ENCODE data around the gene GALNT10. TPM values are rescaled to one million over a fixed set of nuclear protein-coding genes. Genes with fewer than 3 reads are reported as not detected.

The GALNT10 gene
- total RNA-seq, 1 donor from 2014 or later, result 23.5 TPM

DNA sequence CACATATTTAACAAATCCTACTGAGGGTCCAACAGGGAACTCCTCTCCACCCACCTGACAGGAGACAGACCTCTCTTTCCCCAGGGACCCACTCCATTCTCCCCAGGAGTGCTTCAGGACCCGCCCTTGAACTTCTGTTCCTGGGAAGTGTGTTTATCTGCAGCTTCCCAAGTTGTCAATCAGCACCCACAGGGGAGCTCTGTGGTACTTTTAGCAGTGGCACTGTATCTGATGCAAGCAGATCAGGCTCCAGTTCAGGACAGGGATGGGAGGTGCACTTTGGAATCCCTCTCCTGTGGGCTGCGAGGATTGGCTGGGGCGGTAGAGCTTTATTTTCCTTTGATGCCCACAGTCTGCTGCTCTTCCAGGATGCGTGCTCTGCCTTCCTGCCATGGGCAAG is 8.7 kb downstream of the GALNT10 start:
- no peak for DNase-seq (ENCODE audit: low read depth)
- TF ChIP-seq, protein P1, sequence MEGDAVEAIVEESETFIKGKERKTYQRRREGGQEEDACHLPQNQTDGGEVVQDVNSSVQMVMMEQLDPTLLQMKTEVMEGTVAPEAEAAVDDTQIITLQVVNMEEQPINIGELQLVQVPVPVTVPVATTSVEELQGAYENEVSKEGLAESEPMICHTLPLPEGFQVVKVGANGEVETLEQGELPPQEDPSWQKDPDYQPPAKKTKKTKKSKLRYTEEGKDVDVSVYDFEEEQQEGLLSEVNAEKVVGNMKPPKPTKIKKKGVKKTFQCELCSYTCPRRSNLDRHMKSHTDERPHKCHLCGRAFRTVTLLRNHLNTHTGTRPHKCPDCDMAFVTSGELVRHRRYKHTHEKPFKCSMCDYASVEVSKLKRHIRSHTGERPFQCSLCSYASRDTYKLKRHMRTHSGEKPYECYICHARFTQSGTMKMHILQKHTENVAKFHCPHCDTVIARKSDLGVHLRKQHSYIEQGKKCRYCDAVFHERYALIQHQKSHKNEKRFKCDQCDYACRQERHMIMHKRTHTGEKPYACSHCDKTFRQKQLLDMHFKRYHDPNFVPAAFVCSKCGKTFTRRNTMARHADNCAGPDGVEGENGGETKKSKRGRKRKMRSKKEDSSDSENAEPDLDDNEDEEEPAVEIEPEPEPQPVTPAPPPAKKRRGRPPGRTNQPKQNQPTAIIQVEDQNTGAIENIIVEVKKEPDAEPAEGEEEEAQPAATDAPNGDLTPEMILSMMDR (conservative IDR thresholded peaks at IDR 0.05; ENCODE audit: low read depth, low read length), result no peak
- no peak overlapping the region for H3K4me3 ChIP-seq (ENCODE audit: low read depth, low read length)

- no peak overlapping the region for H3K4me3 ChIP-seq (ENCODE audit: low read depth, low read length)
- TF ChIP-seq, protein P1 (conservative IDR thresholded peaks at IDR 0.05; ENCODE audit: low read depth, low read length), result no peak
- DNase-seq (ENCODE audit: low read depth), result no peak
Observed at GRCh38 chr5:154199671-154200220, 9.2 kb downstream of the GALNT10 start.

DNA sequence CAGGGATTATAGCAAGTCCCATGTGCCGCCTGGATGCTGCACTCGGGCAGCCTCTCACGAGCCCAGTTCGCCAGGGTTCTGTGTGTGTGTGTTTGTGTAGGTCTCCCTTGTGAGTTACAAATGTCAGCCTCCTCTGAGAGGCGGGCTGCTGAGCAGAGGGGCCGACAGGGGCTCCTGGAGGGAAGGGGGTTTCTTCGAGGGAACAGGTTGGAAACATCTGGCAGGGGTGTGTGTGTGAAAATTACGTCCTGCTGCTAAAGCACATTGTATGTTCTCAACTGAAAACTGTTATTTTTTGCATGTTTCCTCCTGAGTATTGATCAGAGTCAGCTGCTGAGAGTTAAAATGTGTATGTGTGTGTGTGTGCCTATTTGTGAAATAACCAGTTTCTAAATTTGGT is 9.7 kb downstream of the GALNT10 start:
- DNase-seq (ENCODE audit: low read depth), result no peak
- TF ChIP-seq, protein P1 (conservative IDR thresholded peaks at IDR 0.05; ENCODE audit: low read depth, low read length), result no peak
- no peak overlapping the region for H3K4me3 ChIP-seq (ENCODE audit: low read depth, low read length)

- TF ChIP-seq, protein P1 (conservative IDR thresholded peaks at IDR 0.05; ENCODE audit: low read depth, low read length), result no peak
- DNase-seq (ENCODE audit: low read depth), result no peak
- H3K4me3 ChIP-seq (ENCODE audit: low read depth, low read length), result no peak overlapping the region
Observed at GRCh38 chr5:154201108-154201769, 10.7 kb downstream of the GALNT10 start.

DNA sequence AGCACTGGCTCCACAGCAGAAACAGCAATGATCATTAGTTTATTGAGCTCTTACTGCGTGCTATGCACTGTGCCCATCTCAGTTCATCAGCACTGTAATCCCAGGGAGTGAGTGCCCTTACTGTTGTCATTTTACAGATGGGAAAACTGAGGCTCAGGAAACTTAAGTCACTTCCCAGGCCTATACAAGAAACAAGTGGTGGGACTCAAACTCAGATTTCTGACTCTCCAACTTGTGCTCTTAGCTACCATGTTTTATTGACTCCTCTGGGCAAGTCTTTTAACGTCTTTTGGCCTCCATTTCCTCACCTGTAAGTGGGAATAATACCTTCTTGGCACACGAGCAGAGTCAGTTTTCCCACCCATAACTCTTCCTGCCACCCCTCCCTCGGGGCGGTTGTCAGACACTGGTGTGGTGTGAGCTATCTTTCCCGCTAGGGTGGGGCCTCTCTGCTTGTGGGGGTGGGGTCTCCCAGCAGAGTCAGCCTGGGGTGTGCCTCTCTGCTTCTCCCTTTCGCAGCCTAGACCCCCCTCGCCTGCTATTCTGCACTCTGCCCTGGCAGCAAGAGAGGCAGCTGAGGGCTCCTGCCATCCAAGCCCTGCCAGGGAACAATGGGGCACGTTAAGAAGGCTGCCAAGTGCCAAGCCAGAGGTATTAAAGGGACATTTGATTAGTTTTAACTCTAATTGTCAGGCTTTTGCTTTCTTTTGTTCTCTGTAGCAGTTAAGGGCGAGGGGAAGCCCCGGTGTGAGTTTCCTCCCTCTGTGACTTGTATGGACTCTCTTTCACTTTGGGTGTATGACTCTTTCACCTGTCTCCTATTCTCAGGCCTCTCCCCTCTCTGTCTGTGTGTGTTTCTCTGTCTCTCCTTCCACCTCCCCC is 12.1 kb downstream of the GALNT10 start:
- TF ChIP-seq, protein P1 (conservative IDR thresholded peaks at IDR 0.05; ENCODE audit: low read depth, low read length), result no peak
- no peak for DNase-seq (ENCODE audit: low read depth)
- no peak overlapping the region for H3K4me3 ChIP-seq (ENCODE audit: low read depth, low read length)

DNA sequence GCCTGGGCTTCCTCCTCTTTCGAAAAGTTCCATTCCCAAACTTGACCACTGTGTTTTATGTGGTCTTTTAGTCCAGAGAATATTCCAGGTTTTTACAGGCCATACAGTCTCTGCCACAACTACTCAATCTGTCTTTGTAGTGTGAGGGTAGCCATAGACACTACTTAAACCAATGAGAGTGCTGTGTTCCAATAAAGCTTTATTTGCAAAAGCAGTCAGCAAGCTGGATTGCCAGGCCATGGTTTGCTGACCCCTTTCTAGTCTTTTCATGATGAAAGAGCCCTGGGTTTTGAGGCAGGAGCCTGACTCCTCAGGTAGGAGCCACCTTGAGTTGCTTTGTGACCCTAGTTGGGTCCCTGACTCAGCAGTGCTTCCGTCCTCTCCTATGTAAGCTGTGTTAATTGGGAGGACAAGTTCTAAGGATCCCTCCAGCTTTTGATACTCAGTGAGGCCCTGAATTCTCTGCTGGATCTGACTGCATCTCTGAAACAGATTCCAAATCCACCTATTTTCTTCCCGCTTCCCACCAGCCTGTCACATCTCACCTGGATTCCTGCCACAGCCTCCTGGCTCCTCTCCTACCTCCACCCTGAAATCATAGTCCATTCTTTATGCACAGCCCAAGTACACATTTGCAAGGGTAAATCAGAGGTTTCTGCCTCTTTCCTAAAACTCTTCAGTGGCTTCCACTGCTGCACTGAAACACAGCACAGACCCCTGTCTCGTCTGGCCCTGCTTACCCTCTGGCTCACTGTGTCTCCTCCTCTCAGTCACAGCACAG is 13.5 kb downstream of the GALNT10 start:
- H3K4me3 ChIP-seq (ENCODE audit: low read depth, low read length), result no peak overlapping the region
- no peak for DNase-seq (ENCODE audit: low read depth)
- TF ChIP-seq, protein P1 (conservative IDR thresholded peaks at IDR 0.05; ENCODE audit: low read depth, low read length), result no peak
